ENCODE results near the gene NPC2.
A peak's percentile ranks its signal among the peaks of the same experiment; 100 is the strongest.

The NPC2 gene

GRCh38 chr14:74501691-74502090 lies 8.6 kb upstream of the NPC2 start:
- no peak for DNase-seq

DNA sequence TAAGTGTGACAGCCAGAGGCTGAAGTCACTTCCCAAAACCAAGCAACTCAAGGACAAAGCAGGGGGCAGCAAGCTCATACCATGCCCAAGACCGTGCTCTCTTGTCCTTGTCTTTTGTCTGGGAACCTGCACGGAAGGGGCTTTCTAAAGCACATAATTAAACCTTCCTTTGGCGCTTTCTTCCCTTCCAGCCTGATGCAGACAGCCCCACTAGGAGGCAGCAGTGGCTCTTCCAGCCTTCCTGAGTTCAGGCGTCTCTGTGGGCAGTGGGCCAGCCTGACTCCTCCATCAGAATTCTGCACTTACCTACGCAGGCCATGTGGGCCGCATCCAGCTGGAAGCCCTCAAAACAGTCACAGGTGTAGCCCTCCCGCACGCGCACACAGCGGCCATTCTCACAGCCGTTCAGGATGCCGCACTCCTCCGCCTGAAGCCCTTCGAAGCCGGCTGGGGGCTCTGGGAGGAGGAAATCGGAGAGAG lies 8.1 kb upstream of the NPC2 start:
- no peak for DNase-seq

GRCh38 chr14:74500417-74501134 lies 7.5 kb upstream of the NPC2 start:
- no peak for DNase-seq

GRCh38 chr14:74495356-74495755 lies 2.3 kb upstream of the NPC2 start:
- peak in 1 of 2 donors; percentile 65 for DNase-seq

DNA sequence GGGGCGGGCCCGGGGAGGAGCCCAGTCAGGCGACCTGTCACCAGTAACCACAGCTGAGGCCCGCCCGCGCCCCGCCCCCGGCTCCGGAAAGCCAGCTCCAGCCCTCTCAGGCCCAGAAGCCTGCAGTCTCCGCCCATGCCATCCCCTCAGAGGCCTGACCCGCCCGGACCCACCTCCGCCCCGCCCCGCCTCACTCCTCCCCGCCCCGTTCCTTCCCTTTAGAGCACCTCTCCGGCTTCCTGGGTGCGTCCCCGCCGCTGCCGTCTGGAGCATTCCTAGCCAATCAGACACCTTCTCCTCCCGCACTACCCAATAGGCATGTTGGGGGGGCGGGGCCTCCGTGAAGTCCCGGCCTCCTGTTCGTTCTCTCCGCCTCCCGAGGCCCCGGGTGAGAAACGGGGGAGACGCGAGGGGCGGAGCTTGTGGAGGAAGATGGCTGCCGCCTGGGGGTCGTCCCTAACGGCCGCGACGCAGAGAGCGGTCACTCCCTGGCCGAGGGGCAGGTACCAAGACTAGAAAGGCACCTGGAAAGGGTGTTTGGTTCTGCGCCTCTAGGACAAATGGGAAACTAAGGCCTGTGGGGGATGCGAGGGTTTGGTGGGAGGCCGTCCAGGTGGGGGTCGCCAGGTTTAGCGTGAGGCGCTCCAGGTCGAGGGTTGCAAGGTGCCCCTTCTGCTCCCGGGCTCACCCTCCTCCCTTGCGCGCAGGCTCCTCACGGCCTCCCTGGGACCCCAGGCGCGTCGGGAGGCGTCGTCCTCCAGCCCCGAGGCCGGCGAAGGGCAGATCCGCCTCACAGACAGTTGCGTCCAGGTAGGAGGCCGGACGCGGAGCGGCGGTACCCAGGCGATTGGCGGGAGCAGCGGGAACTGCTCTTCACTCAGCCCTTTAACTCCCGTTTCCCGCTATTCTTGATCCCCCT lies 497 bp upstream of the NPC2 start, which contains the start of gene ISCA2:
TSS of gene ISCA2 (plus strand) at position 423 of the 919 bp plus-strand sequence. CDS start at position 433, 10 bp downstream.
- peak; percentile 99 to 100 for DNase-seq

GRCh38 chr14:74491956-74492775 lies 939 bp downstream of the NPC2 start:
- peak; percentile 31 to 40 for DNase-seq

DNA sequence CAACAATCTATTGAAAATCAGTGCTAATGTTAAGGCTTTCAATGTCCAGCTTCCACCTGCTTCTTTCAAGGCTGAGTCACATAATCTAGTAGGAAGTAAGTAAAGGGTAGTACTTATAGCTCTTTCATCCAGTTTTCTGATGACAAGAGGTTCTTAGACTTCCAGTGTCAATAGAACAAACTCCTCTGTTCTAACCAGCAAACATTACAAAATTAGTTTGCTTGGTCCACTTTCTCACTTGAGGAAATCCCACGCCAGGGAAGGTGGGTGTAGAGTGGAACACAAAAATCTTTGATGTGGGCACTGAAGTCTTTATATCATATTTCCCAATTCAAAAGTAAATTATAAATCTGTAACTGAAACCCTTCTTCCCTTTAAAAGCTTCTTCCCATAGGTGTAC lies 2.6 kb downstream of the NPC2 start:
- no peak for DNase-seq

GRCh38 chr14:74488786-74489397 lies 4.2 kb downstream of the NPC2 start:
- peak in 1 of 2 donors; percentile 21 for DNase-seq

DNA sequence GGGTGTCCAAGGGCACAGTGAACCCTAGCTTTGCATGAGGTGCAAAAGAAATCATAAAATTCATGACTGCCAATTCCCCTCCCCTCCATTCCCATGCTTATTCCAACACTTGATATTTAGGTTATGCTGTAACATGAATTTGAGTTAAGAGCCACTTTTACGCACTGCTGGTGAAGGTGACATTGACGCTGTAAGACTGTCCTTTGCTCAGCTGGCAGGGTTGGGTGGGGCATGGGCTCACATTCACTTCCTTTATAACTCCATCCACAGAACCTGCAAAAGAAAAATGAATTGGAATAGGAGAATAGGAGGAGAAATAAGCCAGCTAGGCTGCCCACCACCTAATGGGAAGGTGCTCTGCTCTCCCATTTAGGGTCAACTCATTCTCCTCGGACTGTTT lies 6.9 kb downstream of the NPC2 start:
- DNase-seq: no peak

DNA sequence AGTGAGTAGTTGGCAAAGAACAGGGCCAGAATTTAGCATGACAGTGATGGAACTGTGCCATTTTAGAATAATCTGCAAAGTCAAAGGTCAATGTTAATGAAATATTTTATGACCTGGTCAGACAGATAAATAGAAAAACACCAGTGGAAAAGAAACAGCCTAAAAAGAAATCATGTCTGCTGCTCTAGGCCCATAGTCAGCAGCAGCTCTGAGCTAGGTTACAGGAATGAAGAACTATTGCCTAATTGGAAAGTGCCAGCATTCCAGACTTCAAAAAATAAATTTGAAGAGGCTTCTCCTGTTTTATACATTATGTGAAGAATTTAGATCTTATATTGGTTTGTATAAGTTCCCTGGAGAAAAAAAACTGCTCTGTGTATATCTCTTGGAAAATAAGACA lies 9.8 kb downstream of the NPC2 start:
- DNase-seq: no peak

- DNase-seq: no peak
Measured at GRCh38 chr14:74482571-74482970, 10.5 kb downstream of the NPC2 start.

GRCh38 chr14:74480046-74480445 lies 13.1 kb downstream of the NPC2 start:
- no peak for DNase-seq

DNA sequence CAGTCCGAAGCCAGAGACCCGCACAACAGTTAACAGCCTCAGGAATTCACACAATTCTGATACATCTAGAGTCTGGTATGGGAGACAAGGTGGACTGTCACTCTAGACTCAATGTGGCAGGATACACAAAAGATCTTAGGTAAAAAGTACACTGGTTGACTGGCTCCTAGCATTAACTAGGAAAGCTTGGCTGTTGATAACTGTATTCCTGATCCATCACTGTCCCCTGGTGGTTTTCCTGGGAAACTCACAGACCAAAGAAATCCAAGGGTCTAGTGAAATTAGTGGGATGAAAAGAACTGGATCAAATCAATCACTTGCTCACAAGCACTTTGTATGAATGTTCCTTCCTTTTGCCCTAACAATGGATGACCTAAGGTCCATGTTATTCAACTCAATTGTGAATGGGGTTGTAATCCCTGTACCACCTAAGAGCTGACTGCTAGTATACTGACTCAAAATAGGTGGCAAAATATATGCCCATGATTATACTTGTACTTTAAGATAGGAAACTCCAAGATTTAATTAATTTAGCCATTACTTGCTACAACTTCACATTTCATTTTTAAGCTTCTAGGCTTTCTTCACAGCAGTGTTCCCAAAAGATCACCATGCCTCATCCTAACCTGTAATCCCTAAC lies 14.0 kb downstream of the NPC2 start:
- DNase-seq: no peak

GRCh38 chr14:74476607-74477006 lies 16.5 kb downstream of the NPC2 start:
- no peak for DNase-seq

DNA sequence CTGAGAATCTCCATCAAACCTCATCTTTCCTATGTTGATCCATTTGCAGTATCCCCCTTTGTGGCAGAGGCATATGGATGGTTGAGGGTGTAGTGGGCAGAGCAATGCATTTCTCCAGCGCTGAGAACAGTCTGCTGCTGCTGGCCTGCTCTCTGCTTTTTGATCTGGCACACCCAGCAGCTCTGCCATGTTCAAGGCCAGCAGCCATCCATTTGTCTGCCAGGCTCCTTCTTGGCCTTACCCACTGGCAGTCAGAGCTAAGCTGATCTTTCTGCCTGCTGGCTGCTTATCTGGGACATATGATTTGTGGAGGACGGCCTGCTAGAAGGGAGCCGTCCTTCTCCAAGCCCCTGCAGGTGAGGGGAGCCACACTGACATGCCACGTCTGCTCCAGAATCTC lies 17.0 kb downstream of the NPC2 start:
- DNase-seq: no peak

GRCh38 chr14:74475678-74476077 lies 17.4 kb downstream of the NPC2 start:
- DNase-seq: no peak

- no peak for DNase-seq
Measured at GRCh38 chr14:74474376-74474775, 18.7 kb downstream of the NPC2 start.

DNA sequence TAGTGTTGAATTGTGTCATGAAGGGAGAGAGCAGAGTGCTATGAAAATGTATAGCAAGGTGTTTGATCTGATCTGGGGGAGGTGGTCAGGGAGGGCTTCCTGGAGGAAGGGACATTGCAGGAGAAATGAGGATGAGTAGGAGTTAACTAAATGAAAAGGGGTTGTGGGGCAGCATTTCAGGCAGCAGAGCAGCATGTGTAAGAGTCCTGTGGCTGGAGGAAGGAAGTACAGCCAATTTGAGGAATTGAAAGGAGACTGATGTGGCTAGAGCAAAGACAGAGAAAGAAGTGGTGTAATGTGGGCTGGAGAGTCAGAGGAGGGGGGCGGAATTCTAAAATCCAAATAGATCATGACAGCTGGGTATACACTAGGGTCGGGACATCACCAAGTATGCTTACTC lies 20.5 kb downstream of the NPC2 start:
- no peak for DNase-seq

DNA sequence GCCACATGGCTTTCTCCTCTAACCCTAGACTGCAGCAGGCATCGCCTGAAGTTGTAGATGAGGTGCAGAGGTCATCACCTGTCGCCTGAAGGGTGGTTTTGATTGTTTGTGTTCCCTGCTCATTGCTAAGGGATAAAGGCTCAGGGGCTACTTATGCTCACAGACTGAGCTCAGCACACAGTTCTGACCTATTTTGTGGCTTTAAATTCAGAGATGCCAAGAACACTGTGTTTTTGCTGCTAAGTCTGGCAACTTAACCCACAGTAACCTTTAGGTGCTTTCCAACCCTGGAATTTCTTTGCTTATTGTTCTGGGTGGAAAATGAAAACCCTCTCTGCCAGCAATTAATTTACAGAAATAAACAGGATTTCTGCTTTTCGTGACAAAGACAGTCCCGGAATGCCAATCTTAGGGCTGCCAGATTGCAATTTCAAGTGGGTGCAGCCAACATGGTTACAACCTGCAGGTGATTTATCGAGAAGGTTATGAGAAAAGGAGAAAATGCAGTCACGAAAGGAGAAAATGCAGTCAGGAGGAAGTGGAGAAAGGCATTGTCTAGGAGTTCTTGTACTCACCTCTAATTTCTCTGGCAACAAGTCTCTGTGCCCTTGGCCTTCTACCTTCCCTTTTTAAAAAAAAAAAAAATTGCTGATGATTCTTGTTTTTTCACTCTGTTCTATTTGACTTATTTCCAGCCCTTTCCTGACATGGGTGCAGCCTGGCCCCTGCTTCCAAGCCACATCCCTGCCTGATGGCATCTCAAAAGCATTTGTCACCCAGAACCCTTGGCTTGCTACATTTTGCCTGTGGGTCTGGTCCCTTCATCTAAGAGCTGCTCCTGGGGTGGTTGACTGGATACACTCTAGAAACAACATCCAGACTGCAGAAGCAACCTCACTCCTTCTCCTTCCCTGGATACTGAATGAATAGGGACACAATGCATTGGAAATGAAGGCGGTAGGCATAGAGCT lies 23.3 kb downstream of the NPC2 start:
- DNase-seq: no peak

- no peak for DNase-seq
Measured at GRCh38 chr14:74468513-74468912, 24.6 kb downstream of the NPC2 start.

DNA sequence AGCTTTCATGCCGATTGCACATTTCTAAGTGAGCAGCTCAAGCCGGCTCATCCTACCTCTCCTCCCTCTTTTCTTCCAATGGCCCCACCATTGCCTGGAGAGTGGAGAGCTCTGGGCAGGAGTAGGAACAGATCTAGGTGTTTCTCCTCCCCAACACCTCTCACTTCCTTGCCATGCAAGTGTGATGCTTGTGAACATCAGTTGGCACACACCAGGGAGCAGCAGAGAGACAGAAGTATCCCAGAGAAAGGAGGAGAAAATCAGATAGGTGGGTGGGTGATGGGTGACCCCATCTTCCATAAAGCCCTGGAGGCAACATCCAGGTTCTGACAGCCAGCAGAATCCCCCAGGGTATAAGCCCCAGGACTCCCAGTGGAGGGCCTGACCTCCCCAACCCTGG lies 27.8 kb downstream of the NPC2 start:
- DNase-seq: no peak
